Measurements from ENCODE around the gene MROH2B.

DNA sequence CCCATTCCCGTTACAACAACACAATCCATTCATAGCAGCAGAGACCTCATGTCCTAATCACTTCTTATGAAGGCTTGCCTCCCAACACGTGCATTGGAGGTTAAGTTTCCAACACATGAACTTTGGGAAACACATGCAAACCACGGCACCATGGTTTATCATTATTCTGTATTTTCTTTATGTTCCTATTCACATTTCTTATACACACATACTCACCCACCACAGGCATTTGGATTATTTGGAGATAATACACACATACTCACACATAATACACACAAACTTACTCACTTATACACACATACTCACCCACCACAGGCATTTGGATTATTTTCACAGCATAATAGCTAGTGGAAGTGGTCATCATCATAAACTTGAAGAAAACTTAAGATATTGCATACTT lies 86.3 kb downstream of the MROH2B start:
- TF ChIP-seq, protein P1, sequence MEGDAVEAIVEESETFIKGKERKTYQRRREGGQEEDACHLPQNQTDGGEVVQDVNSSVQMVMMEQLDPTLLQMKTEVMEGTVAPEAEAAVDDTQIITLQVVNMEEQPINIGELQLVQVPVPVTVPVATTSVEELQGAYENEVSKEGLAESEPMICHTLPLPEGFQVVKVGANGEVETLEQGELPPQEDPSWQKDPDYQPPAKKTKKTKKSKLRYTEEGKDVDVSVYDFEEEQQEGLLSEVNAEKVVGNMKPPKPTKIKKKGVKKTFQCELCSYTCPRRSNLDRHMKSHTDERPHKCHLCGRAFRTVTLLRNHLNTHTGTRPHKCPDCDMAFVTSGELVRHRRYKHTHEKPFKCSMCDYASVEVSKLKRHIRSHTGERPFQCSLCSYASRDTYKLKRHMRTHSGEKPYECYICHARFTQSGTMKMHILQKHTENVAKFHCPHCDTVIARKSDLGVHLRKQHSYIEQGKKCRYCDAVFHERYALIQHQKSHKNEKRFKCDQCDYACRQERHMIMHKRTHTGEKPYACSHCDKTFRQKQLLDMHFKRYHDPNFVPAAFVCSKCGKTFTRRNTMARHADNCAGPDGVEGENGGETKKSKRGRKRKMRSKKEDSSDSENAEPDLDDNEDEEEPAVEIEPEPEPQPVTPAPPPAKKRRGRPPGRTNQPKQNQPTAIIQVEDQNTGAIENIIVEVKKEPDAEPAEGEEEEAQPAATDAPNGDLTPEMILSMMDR (IDR thresholded peaks at IDR 0.05) = no peak
- TF ChIP-seq TCF7L2 (IDR thresholded peaks at IDR 0.05; ENCODE audit: low read depth, low read length) (no peak), POLR2AphosphoS5 (IDR thresholded peaks at IDR 0.05; ENCODE audit: low read depth, low read length) (no peak), REST (IDR thresholded peaks at IDR 0.05; ENCODE audit: insufficient read depth in 1 of 2, low read depth in 2 of 2, low read length in 1 of 2) (no peak), SIN3A (IDR thresholded peaks at IDR 0.05; ENCODE audit: borderline replicate concordance, insufficient read depth, low read depth, low read length) (no peak)

Measured in Panc1 (cell line).